Measurements from ENCODE around the gene ESX1. TPM values are rescaled to one million over a fixed set of nuclear protein-coding genes. Genes with fewer than 3 reads are reported as not detected.

Gene ESX1
- 0.05 to 0.15 TPM (median 0.09 TPM) in 3 of 5 replicates, not detected in the others for total RNA-seq (2022; extraction: Qiagen RNA extraction)

GRCh38 chrX:104254442-104255115, at the start of gene ESX1:
ESX1 (minus strand) TSS chrX:104254933; CDS start chrX:104254849, 84 bp downstream.

Other genes with a start within 250 kb of the ESX1 start
- gene H2BW1, start 241.2 kb downstream of the ESX1 start, total RNA-seq (2022; extraction: Qiagen RNA extraction): not detected in 5 replicates
- not detected in 5 replicates for gene H2BW2, start 215.0 kb downstream of the ESX1 start, total RNA-seq (2022; extraction: Qiagen RNA extraction)
- gene TMSB15C, start 178.7 kb downstream of the ESX1 start, total RNA-seq (2022; extraction: Qiagen RNA extraction): 0.07 to 0.13 TPM (median 0.11 TPM) in 4 of 5 replicates, not detected in the other
- 0.02 to 0.24 TPM (median 0.09 TPM) in 4 of 5 replicates, not detected in the other for gene ZCCHC18, start 142.4 kb downstream of the ESX1 start, total RNA-seq (2022; extraction: Qiagen RNA extraction)
- gene SLC25A53, start 97.9 kb downstream of the ESX1 start, total RNA-seq (2022; extraction: Qiagen RNA extraction): 3.2 to 4.2 TPM (median 3.4 TPM) in 5 replicates
- gene FAM199X, start 88.5 kb downstream of the ESX1 start, total RNA-seq (2022; extraction: Qiagen RNA extraction): 14.8 to 20.7 TPM (median 19.4 TPM) in 5 replicates

Measured in A549 treated with AZD2906 at 1 μM for 4 hours (cell line).